GM18508 (cell line): ENCODE results near the gene JUNB.
"Not testable (repeated sequence)": the region's sequence is repeated elsewhere in the genome, so short reads cannot be mapped to it uniquely, and the experiment has no call there.

Experiments used
- ATAC-seq: cut with Tn5 transposase; IDR thresholded peaks from one replicate; pipeline ENCODE4 v1.9.1; 2021; ENCODE audit warnings: moderate number of reproducible peaks; ENCODE audit not compliant: insufficient read depth, unreplicated experiment

Gene JUNB

DNA sequence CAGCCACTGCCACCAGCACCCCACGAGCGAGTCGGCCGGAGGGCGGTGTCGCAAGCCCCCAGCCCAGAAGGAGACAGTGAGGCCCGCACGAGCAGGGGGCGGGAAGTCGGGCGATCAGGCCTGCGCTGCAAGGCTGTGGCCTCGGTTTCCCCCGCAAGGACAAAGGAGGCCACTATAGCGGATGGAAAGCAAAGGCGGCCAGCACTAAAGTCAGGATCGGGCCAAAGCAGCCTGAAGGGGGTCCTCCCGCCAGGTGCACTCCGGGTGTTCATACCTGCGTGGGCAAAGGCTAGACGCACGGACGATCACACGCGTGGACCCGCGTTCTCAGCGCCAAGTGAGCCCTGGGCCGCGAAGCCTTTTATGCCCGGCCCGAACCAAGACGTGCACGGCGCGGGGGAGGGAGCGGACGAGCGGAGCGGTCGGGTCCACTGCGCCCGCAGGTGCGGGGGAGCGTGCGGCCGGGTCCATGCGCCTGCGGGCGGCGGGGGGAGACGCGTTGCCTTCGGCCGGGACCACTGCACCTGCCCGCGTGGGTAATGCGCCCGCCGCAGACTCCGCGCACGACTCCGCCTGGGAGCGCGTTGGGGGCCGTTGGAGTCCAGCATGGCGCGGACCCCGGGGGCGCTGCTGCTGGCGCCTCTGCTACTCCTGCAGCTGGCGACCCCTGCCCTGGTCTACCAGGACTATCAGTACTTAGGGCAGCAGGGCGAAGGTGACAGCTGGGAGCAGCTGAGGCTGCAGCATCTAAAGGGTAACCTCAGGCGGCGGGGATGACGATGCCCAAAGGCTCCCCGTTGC is 10.4 kb downstream of the JUNB start, which contains the start of the genes PRDX2 and THSD8:
Gene PRDX2, minus strand, starts transcription at position 335 of the 801 bp plus-strand sequence. CDS start 539 bp downstream, outside the sequence.
Gene THSD8, plus strand, starts transcription at position 604 of the 801 bp plus-strand sequence. Its CDS starts 3 bp downstream, at position 607.
- no peak for ATAC-seq

DNA sequence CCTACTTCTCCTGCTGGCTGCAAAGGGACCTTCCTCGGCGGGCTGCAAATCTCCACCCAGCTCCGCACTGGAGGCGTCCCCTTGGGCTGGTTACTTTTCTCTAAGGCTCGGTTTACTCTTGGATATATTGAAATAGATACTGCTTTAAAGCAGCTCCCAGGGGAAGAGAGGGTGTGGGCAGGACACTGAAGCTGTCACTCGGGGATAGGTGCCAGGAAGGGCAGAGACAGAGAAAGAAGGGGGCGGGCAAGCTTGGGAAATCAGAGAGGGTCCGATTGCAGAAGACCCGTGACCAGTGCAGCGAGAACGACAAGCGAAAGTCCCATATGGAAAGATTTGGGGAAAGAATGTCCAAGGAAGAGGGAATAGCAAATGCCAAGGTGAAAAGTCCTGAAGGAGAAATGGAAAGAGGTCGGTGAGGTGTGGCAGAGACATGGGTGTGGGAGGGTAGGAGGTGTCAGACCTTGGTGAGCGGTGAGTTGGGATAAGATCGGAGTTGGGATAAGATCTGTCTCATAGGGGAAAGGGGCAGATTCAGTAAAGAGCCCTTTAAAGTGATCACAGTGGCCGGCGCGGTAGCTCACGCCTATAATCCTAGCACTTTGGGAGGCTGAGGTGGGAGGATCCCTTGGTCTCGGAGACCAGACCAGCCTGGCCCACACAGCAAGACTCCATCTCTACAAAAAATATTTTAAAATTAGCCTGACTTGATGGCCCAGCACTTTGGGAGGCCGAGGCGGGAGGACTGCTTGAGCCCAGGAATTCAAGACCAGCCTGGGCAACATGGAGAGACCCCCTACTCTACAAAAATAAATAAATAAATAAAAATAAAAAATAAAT is 11.2 kb downstream of the JUNB start:
- ATAC-seq, result no peak

DNA sequence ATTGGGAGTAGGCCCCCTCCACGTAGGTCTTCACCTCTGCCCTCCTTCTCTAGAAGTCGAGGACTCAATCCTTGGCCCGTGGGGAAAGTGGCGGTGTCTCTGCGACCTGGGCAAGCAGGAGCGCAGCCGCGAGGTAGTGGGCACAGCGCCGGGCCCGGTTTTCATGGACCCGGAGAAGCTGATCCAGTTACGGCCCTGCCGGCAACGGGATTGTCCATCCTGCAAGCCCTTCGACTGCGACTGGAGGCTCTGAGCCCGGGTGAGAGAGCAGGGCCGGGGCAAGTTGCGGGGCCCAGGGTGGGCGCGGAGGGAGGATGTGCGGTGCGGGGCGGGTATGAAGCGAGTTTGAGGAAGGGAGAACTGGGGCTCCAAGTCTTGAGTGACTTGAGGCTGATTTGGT is 12.8 kb downstream of the JUNB start:
- ATAC-seq, result no peak

DNA sequence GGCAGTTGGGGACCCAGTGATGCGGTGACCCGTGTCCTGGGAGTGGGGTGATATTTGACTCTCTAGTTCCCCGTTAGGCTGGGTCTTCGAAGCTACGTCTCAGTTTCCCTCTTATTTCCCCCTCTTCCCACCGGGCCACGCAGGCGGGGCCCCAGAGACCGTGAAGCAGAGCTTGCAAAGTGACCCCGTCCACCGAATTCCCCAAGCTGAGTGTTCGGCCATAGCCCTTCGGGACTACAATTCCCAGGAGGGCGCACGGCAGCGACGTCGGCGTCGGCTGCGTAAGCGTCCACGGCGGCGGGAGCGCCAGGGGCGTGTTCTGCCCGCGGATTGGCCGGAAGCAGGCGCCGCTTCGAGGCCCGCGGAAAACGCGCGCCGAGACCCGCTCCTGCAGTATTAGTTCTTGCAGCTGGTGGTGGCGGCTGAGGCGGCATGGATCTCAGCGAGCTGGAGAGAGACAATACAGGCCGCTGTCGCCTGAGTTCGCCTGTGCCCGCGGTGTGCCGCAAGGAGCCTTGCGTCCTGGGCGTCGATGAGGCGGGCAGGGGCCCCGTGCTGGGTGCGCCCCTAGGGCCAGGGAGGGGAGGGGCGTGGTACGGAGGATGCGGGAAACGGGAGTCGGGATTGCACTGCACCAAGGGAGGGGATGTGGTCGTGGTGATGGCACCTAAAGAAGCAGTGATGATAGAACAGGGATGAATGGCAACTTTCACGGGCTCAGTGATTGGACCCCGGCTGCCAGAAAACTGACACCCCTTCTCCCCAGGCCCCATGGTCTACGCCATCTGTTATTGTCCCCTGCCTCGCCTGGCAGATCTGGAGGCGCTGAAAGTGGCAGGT is 15.2 kb downstream of the JUNB start, which contains the start of gene RNASEH2A:
Gene RNASEH2A, plus strand, starts transcription at position 343 of the 840 bp plus-strand sequence. Its CDS starts 90 bp downstream, at position 433.
- no peak for ATAC-seq

DNA sequence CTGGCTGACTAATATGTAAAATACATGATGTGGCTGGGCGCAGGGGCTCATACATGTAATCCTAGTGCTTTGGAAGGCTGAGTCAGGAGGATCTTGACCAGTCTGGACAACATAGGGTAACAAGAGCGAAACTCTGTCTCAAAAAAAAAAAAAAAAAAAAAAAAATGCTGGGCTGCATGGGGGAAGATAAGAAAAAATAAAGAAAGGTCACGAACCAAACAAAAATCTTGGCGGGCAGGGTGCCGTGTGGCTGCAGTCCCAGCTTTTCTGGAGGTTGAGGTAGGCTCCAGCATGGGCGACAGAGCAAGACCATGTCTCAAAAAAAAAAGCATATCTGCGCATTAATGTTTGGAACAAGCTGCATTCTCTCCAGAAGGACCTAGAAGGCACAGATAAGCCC is 23.8 kb downstream of the JUNB start:
- no peak for ATAC-seq

DNA sequence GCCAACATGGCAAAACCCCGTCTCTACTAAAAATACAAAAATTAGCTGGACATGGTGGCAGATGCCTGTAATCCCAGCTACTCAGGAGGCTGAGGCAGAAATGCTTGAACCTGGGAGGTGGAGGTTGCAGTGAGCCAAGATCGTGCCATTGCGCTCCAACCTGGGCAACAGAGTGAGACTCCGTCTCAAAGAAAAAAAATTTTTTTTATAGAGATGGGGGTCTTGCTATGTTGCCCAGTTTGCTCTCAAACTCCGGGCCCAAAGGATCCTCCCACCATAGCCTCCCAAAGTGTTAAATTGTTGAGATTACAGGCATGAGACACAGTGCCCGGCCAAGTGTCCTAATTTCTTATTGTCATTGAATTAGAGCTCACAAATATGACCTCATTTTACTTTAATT is 25.9 kb downstream of the JUNB start:
- ATAC-seq, result not testable (repeated sequence)

DNA sequence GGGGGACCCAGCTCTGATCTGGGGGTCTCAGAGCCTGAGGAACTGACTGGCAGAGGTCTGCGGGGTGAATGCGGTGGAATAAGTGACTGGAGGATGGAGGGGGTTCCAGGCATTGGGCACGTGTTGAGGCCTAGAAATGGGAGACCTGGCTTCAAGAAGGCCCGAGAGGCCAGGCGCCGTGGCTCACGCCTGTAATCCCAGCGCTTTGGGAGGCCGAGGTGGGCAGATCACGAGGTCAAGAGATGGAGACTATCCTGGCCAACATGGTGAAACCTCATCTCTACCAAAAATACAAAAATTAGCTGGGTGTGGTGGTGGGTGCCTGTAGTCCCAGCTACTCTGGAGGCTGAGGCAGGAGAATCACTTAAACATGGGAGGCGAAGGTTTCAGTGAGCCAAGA is 26.5 kb downstream of the JUNB start:
- ATAC-seq, result not testable (repeated sequence)

DNA sequence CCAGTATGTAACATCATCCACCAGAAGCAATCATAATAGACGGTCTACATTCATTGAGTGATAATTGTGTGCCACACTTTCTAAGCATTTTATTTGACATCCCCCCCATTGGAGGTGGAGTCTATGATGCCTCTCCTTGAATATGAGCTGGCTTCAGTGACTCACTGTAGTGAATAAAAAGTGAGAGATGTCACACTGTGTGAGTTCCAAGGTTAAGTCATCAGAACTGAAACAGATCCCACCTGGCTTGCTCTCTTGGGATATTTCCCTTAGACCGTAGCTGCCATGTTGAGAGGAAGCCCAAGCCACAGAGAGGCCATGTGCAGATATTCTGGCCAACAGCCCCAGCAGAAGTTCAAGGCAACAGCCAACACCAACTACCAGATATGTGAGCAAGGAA is 30.5 kb downstream of the JUNB start:
- ATAC-seq, result no peak

DNA sequence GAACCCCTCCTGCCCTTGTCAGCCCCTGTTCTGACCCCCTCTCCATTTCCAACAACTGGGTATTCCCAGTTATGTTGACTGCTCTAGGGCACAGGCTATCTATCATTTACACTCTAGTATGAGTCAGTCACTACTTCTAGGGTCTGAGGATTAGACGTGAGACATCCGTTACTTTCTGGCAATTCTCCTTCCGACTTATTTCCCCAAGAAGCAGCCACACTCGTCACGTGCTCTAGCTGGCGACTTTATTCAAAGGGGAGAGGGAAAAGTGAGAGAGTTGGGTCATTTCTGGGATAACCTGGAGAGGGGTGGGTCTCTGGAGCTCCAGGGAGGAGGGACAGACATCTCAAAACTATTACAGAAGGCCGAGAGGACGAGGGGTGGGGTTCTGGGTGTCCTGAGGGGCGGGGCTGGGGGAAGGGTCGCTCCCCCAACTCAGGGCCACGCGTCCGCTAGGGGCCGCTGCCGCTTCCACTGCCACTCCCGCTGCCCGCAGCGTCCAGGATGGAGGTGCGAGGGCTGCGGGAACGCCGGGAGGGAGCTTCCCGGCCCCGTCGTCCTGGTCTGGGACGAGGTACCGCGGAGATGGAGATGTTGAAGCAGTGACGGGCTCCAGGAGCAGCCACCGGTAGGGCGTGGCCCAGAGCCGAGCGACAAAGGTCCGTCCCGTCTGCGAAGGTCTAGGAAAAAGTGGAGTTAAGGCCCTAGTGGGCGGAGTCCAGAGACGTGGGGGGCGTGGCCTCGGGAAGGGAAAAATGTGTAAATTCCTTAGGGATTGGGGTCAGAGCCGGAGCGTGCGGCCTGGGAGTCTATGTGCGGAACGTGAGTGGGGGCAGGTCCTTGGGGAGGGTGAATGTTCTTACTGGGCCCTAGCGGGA is 34.2 kb downstream of the JUNB start:
- no peak for ATAC-seq

DNA sequence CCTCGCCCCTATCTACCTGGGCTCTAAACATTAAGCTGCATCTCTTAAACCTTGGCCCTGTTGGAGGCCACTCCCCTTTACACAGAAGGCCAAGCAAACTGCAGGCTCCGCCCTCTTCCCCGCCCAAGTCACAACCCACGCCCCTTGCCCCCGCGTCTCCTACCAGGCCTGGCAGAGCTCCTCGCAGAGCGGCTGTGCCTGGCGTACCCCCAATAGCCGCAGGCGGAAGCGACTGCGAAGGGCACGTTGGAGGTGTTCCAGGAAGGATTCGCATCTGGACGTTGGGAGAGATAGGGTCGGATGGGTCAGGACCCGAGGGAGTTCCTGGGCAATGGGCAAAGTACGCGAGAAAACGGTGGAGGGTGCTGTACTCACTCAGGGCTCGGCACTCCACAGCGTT is 37.2 kb downstream of the JUNB start:
- no peak for ATAC-seq

DNA sequence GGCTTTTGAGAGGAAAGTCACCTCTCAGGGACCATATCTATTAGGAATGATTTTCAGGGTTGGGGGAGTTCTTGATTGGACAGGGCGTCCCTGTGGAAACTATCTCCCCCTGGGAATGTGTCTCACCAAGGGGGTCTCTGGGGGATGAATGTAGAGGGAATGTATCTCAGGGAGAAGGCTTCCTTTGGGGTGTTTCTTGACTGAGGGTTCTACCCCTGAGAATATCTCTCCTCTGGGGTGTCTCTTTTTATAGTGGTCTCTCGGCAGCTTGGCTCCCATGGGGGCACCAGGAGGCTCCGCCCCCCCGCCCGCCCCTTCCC is 42.1 kb downstream of the JUNB start:
- no peak for ATAC-seq

DNA sequence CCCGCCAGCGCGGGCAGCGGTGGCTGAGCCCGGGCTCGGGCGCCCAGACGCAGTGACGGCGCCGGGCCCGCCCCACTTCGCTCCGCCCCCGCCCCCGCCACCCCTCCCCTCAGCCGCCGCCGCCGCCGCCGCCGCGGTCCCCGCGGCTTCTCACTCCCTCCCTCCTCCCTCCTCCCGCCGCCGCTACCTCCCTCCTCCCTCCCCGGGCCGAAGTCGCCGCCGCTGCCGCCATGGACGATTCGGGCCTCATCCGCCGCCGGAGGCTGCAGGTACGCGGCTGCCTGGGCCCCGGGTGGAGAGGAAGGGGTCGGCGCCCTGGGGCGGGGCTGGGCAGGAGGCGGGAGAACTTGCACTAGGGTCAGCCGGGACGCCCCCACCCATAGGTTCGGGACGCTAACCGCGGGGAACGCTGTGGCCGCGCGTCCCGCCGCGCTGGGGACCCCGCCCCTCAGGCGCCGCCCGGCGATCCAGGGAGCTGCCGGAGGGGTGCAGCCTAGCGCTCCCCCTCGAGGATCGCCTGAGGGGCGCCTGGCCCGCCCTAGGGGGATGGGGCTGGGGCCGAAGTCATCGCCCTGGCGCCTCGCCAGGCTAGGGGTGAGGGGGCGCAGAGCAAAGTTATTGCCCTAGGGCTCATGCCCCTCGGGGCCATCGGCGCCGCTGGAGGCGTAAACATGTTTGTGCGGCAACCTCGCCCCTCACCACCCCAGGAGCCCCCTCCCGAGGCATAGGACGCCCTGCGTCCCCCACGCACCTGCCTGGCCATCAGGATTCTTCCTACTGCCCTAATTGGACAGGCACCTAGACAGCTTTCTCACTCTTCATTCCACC is 42.7 kb downstream of the JUNB start:
- ATAC-seq, result no peak

DNA sequence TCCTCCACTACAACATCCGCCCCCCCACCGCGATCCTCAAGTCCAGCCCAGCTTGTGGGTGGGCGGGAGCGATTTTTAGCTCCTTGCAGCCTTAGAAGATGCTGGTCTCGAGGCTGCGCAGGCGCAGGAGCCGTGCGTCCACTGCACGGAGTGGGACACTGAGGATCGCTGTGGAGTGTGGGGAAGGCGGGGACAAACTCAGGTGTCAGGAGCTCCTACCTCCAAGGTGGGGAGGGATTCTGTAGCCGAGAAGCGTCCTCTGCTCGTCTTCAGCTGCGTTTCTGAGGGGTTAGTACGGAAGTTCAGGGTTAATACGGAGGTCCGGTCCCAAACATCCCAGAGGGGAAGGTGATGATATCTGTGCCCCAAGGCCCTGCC is 43.3 kb downstream of the JUNB start, which contains the start of gene RTBDN:
Gene RTBDN, minus strand, starts transcription at position 14 of the 378 bp plus-strand sequence. CDS start 4,600 bp downstream, outside the sequence.
- no peak for ATAC-seq

DNA sequence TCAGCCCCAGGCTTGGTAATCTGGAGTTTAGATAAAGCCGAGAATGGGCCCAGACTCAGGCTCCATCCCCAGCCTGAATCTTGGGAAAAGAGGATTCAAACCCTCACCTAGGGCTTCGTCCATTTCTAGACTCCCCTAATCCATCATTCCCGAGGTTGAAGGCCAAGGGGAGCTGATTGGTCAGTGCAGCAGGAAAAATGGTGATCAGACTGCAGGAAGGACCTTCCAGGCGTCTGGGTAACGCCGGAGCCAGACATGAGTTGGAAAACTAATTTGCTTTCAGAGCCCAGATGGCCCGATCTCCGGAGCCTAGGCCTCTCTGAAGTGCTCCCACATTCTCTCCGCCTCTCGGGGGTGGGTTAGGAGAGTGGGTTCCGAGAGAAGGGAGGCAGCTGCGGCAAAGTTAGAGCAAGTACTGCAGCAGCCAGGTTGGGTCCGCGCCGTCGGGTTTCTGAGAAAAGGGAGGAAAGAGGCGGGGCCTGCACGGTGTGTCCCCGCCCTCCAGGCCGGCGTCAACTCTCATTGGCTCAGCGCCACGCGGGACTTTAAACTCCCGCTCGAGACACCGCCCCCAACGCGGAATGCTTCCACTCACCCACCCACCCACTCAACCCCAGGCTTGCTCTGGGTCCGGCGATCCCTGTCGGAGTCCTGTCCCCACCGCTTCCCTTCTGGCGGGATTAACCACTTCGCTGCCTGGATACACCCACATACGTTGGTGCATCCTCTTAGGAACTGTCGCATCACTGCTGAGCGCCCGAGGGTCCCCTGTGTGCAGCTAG is 43.9 kb downstream of the JUNB start:
- no peak for ATAC-seq

DNA sequence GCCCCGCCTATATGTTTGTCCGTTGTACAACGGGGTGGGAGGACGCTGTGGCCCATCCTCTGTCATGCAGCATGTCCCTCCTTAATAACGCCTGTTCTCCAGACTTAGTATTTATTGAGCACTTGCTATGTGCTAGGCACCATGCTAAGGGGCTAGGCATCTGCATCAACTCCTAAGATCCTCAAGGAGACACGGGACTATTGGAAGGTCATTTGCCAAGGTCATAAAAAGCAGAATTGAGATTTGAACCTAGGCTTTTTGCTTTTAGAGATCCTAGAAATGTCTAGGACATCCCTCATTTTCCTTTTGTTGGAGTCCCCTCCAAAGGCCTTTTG is 45.2 kb downstream of the JUNB start:
- no peak for ATAC-seq

DNA sequence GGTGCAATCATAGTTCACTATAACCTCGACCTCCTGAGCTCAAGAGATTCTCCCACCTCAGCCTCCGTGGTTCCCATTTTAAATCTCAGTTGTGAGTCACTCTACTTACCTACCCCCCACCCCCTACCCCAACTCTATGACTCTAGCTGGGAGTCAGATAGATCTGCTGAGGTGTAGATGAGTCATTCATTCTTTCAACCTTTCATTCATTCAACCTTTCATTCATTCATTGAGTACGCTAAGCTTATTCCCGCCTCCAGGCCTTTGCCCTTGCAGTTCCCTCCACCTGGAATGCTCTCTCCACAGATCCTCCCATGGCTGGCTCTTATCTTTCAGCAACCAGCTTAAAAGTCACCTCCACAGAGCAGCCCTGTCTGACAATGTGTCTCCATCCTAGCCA is 45.9 kb downstream of the JUNB start:
- no peak for ATAC-seq

DNA sequence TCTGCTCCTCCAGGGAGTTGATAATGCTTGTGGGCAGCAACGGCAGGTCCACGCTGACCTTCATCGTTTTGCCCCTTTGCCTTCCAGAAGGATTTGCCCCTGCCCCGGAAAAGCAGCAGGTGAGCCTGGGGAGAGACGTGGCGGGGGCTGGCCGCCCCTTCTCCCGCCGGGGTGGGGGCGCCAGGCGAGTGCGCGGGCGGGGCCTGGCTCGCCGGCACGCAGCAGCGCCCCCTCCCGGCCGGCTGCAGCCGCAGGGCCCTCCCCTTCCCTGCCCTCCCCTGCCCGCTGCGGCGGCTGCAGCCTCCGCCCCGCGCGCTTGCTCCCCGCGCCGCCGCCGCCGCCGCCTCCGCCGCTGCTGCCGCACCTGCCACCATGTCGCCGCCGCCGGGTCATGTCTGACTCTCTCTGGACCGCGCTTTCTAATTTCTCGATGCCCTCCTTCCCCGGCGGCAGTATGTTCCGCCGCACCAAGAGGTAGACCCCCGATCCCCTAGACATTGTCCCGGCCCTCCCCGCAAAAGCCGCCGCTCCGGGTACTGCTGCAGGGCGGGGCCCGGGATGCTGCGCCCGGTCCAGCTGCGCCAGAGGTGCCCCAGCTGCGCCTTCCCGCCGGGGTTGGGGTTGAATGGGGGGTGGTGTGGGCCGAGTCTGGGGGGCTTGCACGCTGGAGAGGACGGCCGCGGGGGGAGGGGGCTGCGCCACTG is 47.0 kb downstream of the JUNB start, which contains the start of gene MAST1:
Gene MAST1, plus strand, starts transcription at position 334 of the 704 bp plus-strand sequence. Its CDS starts 58 bp downstream, at position 392.
- no peak for ATAC-seq
